ENCODE measurements around the gene RNASET2. TPM values are rescaled to one million over a fixed set of nuclear protein-coding genes. Genes with fewer than 3 reads are reported as not detected.

The RNASET2 gene
- total and polyA plus RNA-seq, 4 donors = 55.2 to 92.1 (median 77.8) TPM

DNA sequence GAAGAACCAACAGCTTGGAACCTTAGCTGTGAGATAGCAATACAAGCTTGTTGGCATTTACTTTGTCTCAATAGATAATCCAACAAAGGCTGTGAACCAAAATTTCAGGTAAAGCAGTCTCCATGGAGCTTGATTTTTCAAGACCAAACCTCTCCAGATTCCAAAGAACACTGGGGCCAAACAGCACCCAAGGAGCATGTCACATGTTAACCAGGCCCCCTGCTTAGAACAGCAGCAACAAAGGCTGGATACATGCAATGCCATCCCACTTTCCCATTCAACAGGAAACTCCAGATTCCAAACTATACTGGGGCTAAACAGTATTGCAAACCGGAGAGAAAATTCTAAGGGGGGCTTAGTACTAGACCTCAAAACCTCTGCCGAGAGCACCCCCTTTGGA lies 15.8 kb upstream of the RNASET2 start:
- Histone ChIP-seq H3K4me3 (no peak overlapping the region), H3K27me3 (ENCODE audit: control insufficient read depth in 3 of 3, insufficient read depth in 3 of 3, low read length in 2 of 3) (no peaks in the 10 kb centered on the region), H3K4me1 (ENCODE audit: control insufficient read depth in 5 of 5, insufficient read depth in 5 of 5, low read length in 5 of 5) (no peaks in the 10 kb centered on the region), H3K9ac (ENCODE audit: insufficient read depth in 1 of 2, low read length in 2 of 2) (no peak overlapping the region), H3K27ac (ENCODE audit: low read depth in 1 of 2, low read length in 1 of 2) (no peak overlapping the region), H3K9me3 (ENCODE audit: control insufficient read depth in 4 of 4, insufficient read depth in 3 of 4, low read length in 3 of 4) (no peaks in the 10 kb centered on the region), H3K36me3 (ENCODE audit: control insufficient read depth in 4 of 4, insufficient read depth in 4 of 4, low read length in 4 of 4) (no peaks in the 10 kb centered on the region)
- TF ChIP-seq CTCF (IDR thresholded peaks at IDR 0.05; ENCODE audit: control extremely low read depth, extremely low read depth) = no peak
- 92 to 97% methylated on average over 2 of the region's 2 CpGs for WGBS, 2 donors
- ATAC-seq (ENCODE audit: insufficient read depth, low FRiP score) (no peak), DNase-seq (no peak)

- Histone ChIP-seq H3K27ac (ENCODE audit: low read depth in 1 of 2, low read length in 1 of 2) (no peak overlapping the region), H3K9me3 (ENCODE audit: control insufficient read depth in 4 of 4, insufficient read depth in 3 of 4, low read length in 3 of 4) (no peaks in the 10 kb centered on the region), H3K36me3 (ENCODE audit: control insufficient read depth in 4 of 4, insufficient read depth in 4 of 4, low read length in 4 of 4) (no peaks in the 10 kb centered on the region), H3K4me1 (ENCODE audit: control insufficient read depth in 5 of 5, insufficient read depth in 5 of 5, low read length in 5 of 5) (no peaks in the 10 kb centered on the region), H3K27me3 (ENCODE audit: control insufficient read depth in 3 of 3, insufficient read depth in 3 of 3, low read length in 2 of 3) (no peaks in the 10 kb centered on the region), H3K9ac (ENCODE audit: insufficient read depth in 1 of 2, low read length in 2 of 2) (no peak overlapping the region), H3K4me3 (no peak overlapping the region)
- ATAC-seq (ENCODE audit: insufficient read depth, low FRiP score) (no peak), DNase-seq (no peak)
- TF ChIP-seq CTCF (IDR thresholded peaks at IDR 0.05; ENCODE audit: control extremely low read depth, extremely low read depth) = no peak
- WGBS, 2 donors = 89 to 90% methylated on average over 8 of the region's 8 CpGs
Observed at GRCh38 chr6:166971271-166971670, 14.9 kb upstream of the RNASET2 start.

DNA sequence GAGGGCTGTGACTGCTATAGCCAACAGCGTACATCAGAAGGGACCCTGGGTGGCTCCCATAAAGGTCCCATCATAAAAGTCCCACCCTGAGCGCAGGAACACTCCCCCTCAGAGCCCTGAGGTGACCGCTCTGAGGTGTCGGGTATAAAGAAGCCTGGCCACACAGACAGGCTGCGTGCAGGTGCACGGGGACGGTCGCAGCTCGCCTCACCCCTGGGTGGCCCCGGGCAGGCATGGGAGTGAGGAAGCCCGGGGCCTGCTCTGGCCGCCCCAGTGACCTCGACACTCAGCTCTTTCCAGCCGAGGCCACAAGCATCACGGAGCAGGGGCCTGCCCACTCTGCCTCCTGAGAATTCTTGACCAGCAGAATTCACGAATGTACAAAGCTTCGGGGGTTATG lies 14.4 kb upstream of the RNASET2 start:
- WGBS, 2 donors = 89 to 97% methylated on average over 17 of the region's 17 CpGs

More for the DNA sequence above, 14.4 kb upstream of the RNASET2 start:
- DNase-seq (no peak), ATAC-seq (ENCODE audit: insufficient read depth, low FRiP score) (no peak)
- H3K9ac ChIP-seq (ENCODE audit: insufficient read depth in 1 of 2, low read length in 2 of 2) = no peak overlapping the region
- no peak overlapping the region for H3K4me3 ChIP-seq
- H3K27me3 ChIP-seq (ENCODE audit: control insufficient read depth in 3 of 3, insufficient read depth in 3 of 3, low read length in 2 of 3) = no peaks in the 10 kb centered on the region
- no peaks in the 10 kb centered on the region for H3K9me3 ChIP-seq (ENCODE audit: control insufficient read depth in 4 of 4, insufficient read depth in 3 of 4, low read length in 3 of 4)
- H3K4me1 ChIP-seq (ENCODE audit: control insufficient read depth in 5 of 5, insufficient read depth in 5 of 5, low read length in 5 of 5) = no peaks in the 10 kb centered on the region
- H3K27ac ChIP-seq (ENCODE audit: low read depth in 1 of 2, low read length in 1 of 2) = no peak overlapping the region
- no peak for TF ChIP-seq CTCF (IDR thresholded peaks at IDR 0.05; ENCODE audit: control extremely low read depth, extremely low read depth)
- H3K36me3 ChIP-seq (ENCODE audit: control insufficient read depth in 4 of 4, insufficient read depth in 4 of 4, low read length in 4 of 4) = no peaks in the 10 kb centered on the region
